Breast epithelium (tissue), 3 donors: ENCODE data around the gene LGALS7B.
"Not testable (repeated sequence)": the region's sequence is repeated elsewhere in the genome, so short reads cannot be mapped to it uniquely, and the experiment has no call there.

Source experiments
- POLR2AphosphoS5 ChIP-seq, 3 donors: sonication (generic); formaldehyde crosslinking; IDR thresholded peaks; one replicate each; pipeline ENCODE4 v1.6.1; 2017; ENCODE audit warnings: antibody characterized with exemption in 3 of 3
- TF ChIP-seq, protein P1 (sequence below), 3 donors: fragments of 450-650 bp; IDR thresholded peaks; one replicate each; pipeline ENCODE4 v1.5.1; 2016 to 2017; ENCODE audit warnings: antibody characterized with exemption in 3 of 3, mild to moderate bottlenecking in 3 of 3, moderate library complexity in 3 of 3

DNA sequence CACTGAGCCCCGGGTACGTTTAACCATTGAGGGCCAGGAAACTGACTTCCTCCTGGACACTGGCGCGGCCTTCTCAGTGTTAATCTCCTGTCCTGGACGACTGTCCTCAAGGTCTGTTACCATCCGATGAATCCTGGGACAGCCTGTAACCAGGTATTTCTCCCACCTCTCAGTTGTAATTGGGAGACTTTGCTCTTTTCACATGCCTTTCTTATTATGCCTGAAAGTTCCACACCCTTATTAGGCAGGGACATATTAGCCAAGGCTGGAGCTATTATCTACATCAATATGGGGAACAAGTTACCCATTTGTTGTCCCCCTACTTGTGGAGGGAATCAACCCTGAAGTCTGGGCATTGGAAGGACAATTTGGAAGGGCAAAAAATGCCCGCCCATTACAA lies 36.9 kb downstream of the LGALS7B start:
- TF ChIP-seq, protein P1, sequence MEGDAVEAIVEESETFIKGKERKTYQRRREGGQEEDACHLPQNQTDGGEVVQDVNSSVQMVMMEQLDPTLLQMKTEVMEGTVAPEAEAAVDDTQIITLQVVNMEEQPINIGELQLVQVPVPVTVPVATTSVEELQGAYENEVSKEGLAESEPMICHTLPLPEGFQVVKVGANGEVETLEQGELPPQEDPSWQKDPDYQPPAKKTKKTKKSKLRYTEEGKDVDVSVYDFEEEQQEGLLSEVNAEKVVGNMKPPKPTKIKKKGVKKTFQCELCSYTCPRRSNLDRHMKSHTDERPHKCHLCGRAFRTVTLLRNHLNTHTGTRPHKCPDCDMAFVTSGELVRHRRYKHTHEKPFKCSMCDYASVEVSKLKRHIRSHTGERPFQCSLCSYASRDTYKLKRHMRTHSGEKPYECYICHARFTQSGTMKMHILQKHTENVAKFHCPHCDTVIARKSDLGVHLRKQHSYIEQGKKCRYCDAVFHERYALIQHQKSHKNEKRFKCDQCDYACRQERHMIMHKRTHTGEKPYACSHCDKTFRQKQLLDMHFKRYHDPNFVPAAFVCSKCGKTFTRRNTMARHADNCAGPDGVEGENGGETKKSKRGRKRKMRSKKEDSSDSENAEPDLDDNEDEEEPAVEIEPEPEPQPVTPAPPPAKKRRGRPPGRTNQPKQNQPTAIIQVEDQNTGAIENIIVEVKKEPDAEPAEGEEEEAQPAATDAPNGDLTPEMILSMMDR (IDR thresholded peaks at IDR 0.05): not testable (repeated sequence)
- not testable (repeated sequence) for TF ChIP-seq POLR2AphosphoS5 (IDR thresholded peaks at IDR 0.05)
